ENCODE measurements around the gene ASTN2.

GRCh38 chr9:117156144-117156688 is 258.6 kb downstream of the ASTN2 start:
- TF ChIP-seq CTCF (IDR thresholded peaks at IDR 0.05; ENCODE audit: low read depth, low read length, missing input control) (no peak), HNF4A (conservative IDR thresholded peaks at IDR 0.05) (no peak), ZBTB33 (IDR thresholded peaks at IDR 0.05) (no peak), YY1 (IDR thresholded peaks at IDR 0.05) (no peak), MAX (IDR thresholded peaks at IDR 0.05) (no peak), REST (IDR thresholded peaks at IDR 0.05) (no peak), JUND (IDR thresholded peaks at IDR 0.05) (no peak), GABPA (IDR thresholded peaks at IDR 0.05 in 1 of 2, conservative IDR thresholded peaks at IDR 0.05 in 1 of 2) (no peak), SP1 (IDR thresholded peaks at IDR 0.05) (no peak), FOXA1 (IDR thresholded peaks at IDR 0.05) (no peak), EGR1 (IDR thresholded peaks at IDR 0.05; ENCODE audit: low read depth in 2 of 2) (no peak), TAF1 (conservative IDR thresholded peaks at IDR 0.05) (no peak)

Data from liver (tissue), 3 donors.